ENCODE measurements around the gene EXOG.

Gene EXOG, protein sequence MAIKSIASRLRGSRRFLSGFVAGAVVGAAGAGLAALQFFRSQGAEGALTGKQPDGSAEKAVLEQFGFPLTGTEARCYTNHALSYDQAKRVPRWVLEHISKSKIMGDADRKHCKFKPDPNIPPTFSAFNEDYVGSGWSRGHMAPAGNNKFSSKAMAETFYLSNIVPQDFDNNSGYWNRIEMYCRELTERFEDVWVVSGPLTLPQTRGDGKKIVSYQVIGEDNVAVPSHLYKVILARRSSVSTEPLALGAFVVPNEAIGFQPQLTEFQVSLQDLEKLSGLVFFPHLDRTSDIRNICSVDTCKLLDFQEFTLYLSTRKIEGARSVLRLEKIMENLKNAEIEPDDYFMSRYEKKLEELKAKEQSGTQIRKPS

DNA sequence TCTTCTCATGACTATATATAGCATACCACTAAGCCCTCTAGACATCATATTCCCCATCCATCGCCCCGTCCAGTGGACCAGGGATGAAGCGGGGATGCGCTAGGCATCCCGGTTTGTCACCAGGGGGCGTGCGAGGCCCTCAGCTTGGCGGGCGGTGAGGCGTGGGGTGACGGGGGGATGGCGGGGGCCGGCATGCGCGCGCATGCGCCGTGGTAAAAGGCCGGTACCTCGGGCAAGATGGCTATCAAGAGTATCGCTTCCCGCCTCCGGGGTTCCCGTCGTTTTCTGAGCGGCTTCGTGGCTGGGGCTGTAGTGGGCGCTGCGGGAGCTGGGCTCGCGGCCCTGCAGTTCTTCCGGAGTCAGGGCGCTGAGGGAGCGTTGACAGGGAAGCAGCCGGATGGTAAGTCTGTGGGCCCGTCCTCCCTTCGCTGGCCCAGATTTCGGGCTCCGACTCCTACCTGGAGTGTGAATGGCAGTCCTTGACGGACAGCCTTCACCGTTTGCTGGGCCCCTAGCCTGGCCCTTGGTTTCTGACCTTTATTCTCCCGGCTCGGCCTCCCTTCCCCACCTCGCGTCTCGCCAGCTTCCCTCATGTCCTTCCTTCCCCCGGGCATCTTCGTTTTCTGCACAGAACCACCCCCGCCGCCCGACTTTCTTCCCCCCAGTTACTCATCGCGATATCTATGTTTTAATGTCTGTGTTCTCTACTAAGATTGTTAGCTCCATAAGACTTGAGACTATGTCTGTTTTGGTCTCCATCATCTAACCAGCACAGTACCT, at the start of gene EXOG:
Gene EXOG, plus strand, starts transcription at position 210 of the 780 bp plus-strand sequence. Its CDS starts 28 bp downstream, at position 238.
- peak; percentile 99 for DNase-seq (ENCODE audit: low spot score)

DNA sequence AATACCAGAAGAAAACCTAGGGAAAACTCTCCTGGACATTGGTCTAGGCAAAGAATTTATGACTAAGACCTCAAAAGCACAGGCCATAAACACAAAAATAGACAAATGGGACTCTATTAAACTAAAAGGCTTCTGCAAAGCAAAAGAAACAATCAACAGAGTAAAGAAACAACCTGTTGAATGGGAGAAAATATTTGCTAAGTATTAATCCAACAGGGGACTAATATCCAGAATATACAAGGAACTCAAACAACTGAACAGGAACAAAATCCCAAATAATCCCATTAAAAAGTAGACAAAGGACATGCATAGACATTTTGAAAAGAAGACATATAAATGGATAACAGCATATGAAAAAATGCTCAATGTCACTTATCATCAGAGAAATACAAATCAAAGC, 49.3 kb upstream of the EXOG start:
- DNase-seq (ENCODE audit: low spot score) = no peak

DNA sequence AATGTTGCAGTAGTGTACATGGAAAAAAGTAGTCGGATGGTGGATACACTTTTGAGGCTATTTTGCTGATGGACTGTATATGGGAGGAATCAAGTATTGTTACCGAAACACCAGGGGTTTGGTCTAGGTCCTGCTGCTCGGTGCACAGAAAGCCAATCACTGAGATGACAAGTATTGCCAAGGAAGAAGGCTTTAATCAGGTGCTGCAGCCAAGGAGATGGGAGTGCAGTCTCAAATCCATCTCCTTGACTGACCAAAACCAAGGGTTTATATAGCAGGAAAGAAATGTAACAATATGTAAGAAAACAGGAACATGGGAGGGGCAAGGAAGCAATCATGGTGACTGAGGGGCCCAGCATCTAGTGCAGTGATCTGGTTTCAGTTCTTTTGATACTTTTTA, 45.3 kb upstream of the EXOG start:
- DNase-seq (ENCODE audit: low spot score) = no peak

DNA sequence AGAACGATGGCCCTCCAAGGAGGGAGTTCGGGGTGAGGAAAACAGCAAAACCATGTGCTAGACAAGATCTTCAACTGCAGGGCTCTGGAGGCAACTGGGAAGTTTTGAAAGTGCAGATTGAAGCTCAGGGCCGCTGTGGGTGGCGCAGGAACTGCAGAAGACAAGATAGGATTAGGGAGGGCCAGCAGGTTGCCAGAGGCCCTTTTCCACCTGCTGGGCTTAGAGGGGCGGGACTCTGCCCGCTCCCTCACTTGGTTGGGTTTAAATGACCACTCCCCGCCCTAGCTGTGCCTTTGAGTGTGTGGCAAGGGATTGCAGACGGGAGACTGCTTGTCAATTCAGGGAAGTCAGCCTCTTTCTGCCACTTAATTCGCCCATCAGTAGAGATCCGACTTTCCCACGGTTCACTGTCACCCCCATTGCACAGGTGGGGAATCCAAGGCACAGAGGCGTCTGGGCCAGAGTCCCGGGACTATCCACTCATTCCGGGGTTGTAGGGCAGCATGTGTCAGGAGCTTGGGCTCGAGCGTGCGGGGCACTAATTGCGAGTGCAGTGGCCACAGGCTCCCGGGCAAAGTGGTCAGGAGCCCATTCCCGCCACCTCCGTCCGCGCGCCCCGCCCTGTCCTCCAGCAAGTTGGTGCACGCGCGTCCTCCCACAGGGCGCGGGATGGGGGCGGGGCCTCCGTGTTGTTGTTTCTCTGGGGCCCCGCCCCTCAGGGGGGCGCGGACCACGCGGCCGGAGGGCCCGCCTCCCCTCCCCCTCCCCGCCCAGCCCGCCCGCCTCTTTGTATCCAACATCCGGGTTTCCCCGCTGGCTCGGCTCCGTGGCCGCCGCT, 42.8 kb upstream of the EXOG start, which contains the start of gene ACVR2B:
Gene ACVR2B, plus strand, starts transcription at position 816 of the 838 bp plus-strand sequence. CDS start 433 bp downstream, outside the sequence.
- DNase-seq (ENCODE audit: low spot score) = peak; percentile 95

GRCh38 chr3:38453913-38454177, 42.3 kb upstream of the EXOG start:
- no peak for DNase-seq (ENCODE audit: low spot score)

DNA sequence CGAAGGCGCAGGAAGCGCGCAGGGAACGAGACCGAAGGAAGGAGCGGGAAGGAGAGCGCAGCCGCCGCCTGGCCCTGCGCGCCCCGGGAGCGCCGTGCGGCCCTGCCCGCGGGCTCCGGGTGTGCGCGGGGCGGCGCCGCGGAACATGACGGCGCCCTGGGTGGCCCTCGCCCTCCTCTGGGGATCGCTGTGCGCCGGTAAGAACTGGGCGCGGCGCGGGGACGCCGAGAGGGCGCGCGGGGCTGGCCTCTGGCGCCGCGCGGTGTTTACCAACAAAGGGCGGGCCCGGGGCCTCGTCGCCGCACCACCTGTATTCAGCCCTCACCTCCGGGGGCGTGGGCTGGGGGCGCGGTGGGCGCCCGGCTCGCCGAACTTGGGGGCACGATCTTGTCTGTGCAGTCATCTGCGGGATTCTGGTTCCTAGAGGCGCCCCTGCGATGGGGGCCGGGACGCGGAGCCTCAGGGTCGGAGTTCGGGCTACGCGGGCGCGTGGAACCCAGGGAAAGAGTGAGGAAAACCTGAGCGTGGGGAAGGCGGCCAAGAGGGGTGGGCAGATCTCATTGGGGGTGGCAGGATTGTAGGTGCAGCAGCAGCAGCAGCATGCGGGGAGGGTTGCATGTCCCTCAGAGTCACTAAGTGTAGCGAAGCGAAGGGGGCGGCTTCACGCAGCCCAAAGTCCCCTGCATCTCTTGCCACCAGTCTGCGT, 41.8 kb upstream of the EXOG start:
- peak; percentile 76 for DNase-seq (ENCODE audit: low spot score)

DNA sequence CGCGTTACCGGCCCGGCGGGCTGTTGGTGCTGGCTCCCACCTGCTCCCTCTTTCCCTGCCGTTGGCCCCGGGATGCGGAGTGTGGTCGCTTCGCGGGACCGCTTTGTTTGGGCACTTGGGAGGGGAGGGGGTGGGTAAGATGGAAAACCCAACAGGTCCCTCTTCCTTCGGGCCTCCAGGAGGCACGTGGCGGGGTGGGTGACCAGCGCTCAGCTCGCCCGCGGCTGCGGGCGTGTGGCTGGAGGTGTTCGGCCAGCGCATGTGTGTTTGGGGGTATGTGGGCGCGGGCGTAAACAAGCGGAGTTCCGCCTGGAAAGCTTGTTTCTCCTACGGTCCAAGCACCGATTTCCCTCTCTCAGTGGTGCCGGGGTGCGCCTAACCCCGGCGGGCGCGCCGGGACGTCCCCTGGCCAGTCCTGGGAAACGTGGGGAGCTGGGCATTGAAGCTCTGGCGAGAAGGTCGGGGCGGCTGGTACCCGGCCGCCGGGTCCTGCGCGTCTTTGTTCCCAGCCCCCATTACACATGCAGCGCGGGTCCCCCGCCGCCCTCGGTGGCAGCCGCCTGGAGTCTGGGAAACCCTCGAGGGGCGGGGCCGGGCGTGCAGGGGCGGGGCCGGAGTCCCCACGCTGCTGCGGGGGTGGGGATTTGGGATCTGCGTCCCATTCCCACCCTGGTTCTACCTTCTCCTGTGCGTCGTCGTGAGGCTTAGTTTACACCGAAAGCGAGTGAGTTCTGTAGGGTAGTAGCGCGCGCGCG, 41.1 kb upstream of the EXOG start:
- DNase-seq (ENCODE audit: low spot score) = peak; percentile 75

- DNase-seq (ENCODE audit: low spot score) = no peak
Measured at GRCh38 chr3:38455639-38456430, 40.3 kb upstream of the EXOG start.

DNA sequence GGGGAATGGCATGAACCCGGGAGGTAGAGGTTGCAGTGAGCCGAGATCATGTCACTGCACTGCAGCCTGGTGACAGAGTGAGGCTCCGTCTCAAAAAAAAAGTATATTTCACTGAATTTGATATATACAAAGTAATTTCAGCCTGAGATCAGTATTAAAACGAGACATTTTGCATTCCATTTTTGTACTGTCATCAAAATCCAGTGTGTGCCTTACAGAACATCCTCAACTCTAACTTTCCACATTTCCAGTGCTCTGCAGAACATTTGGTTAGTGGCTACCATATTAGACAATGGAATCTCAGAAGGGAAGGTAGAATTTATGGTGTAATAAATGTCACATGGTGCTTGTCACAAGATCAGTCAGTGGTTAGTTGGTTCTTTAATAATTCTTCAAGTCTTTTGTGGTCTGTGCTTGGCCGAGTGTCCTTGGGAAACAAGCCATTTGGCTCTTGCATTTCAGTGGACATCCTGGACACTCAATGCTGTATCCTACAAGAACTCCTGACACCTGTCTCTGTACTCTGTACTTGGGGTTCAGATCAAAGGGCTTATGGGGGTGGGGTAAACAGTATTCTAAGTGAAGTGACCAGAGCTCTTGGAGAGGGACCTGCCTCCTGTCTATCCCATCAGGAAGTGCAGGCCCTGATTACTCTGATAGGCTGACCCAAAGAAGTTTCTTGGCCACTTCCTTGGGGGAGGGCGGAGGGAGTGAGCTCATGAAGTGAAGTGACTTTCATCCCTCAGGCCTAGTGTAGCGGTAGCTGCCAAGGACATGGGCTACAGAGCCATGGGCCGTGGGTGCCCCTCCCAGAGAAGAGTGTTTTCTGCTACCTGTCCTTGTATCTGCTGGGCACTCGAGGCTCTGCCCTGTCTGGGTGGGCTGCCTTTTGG, 38.8 kb upstream of the EXOG start:
- DNase-seq (ENCODE audit: low spot score) = no peak

GRCh38 chr3:38458796-38459498, 37.2 kb upstream of the EXOG start:
- DNase-seq (ENCODE audit: low spot score) = peak; percentile 73

- DNase-seq (ENCODE audit: low spot score) = no peak
Measured at GRCh38 chr3:38459499-38460048, 36.6 kb upstream of the EXOG start.

DNA sequence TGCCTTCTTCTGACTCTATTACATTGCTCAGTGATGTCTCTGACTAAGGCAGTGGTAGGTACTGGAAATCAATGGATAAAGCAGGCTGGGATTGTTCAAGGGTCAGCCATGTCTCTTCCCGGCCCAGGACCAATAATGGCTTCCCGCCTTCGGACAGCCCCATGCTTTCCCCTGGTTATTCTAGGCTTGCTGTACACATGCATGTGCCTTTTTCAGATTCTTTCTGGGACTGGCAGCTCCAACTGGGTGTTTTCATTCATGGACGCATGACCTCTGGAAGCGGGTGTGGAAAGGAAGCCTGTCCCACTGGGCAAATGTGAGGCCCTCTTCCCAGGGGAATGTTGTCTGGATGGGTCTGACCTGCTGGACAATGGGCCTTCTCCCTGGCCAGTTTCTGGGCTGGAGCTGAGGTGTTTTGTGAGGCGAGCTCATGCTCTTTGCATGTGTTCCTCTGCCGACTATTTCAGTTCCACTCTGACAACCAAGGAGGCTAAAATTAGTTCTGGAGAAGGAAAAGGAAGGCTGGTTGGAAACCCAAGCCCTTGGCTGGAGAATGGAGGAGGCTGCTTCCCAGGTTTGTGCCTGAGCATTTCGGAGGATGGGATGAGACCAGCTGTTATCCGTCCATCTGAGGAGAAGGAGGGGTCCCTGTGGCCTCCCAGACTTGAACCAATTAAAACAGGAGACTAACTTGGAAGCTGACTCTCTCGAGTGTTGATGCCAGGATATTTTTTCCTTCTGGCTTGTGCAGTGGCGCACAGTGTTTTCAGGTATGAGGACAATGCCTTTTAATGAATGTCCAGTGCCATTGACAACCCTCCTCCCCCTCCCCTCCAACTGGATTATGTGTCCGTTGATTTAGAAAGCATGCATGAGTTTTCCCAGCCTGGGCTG, 35.5 kb upstream of the EXOG start:
- no peak for DNase-seq (ENCODE audit: low spot score)

DNA sequence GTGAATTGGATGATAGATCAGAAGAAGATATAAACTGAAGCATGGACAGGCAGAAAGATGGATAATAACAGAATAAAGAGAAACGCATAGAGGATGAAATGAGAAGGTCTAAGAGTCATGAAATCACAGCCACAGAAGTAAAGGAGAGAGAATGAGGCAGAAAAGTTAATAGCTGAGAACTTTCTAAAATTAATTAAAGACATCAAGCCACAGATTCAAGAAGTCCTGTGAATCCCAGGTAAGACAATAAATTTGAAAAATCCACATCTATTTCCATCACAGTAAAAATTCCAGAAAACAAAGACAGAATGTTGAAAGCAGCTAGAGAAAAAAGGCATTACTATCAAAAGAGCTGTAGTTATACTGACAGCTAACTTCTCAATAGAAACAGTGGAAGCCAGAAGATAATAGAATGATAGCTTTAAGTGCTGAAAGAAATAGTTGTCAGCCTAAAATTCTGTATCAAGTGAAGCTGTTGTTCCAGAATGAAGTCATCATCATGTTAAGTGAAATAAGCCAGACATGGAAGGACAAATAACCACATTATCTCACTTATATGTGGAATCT, 30.5 kb upstream of the EXOG start:
- no peak for DNase-seq (ENCODE audit: low spot score)

DNA sequence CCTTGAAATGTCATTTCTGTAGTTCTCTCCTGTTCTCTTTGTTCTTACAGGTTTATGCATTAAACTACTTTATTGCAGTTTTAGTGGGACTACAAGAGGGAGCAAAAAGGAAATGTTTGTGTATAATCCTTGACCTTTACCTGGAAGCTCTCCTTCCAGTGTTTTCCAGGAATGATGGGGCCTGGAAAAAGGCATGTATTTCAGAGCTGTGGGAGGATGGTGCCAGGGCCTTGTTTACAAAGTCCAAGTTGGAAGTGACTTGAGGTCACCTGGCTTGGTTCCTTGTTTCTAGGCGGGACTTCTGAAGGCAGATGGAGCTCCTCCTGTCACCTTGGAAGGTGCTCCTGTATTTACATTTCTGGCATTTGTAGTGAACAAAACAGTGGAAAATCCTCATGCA, 27.4 kb upstream of the EXOG start:
- no peak for DNase-seq (ENCODE audit: low spot score)

DNA sequence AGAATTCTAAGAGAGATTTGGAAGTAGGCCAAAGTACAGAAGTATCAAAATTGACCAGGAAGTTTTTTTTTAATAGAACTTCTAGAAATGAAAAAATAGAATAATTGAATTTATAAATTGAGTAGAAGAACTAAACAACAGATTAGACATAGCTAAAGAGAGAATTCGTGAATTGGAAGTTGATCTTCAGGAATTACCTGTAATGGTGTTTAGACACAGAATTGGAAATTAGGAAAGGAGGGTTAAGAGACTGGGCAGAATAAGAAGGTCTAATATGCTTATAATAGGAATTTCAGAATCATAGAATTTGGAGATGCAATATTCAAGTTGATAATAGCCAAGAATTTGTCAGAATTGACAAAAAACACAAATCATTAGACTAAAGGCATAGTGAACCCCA, 26.3 kb upstream of the EXOG start:
- DNase-seq (ENCODE audit: low spot score) = no peak

DNA sequence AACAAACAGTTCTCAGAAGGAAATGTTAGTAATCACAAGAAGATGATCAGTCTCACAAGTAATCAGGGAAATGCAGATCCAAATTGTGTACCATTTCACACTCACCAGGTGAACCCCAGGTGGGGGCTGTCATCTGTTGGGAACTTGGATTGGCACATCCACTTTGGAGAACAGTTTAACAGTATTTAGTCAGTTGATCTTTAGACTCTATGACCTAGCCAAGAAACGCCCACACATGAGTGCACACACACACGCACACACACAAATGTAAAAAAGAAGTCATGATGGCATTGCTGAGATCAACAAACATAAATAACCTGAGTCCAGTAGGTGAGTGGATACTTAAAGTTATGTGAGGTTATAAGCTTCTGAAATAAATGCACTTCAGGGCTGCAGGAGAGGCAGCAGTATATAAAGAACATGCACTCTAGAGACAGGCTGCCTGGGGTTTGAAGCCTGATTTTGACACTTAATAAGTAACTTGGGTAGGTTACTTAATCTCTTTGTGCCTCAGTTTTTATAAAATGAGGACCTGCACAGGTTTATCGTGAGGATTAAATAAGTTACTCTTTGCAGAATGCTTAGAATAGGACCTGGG, 24.8 kb upstream of the EXOG start:
- DNase-seq (ENCODE audit: low spot score) = no peak

GRCh38 chr3:38472342-38472741, 23.8 kb upstream of the EXOG start:
- no peak for DNase-seq (ENCODE audit: low spot score)
